OCI-LY3 (cell line): Measurements from ENCODE around the gene CYTH4.

Source experiments
- EZH2phosphoT487 ChIP-seq: fragments of 200-600 bp; shearing (Covaris generic); IDR thresholded peaks from 2 replicates; pipeline ENCODE4 v1.6.1; 2018; ENCODE audit warnings: antibody characterized with exemption, mixed run types, low read depth
- TF ChIP-seq, protein P1 (sequence below): fragments of 200-600, 300-600 bp; sonication (generic); IDR thresholded peaks from 2 replicates; pipeline ENCODE4 v1.5.1; 2014; ENCODE audit warnings: antibody characterized with exemption, low read length, low read depth

DNA sequence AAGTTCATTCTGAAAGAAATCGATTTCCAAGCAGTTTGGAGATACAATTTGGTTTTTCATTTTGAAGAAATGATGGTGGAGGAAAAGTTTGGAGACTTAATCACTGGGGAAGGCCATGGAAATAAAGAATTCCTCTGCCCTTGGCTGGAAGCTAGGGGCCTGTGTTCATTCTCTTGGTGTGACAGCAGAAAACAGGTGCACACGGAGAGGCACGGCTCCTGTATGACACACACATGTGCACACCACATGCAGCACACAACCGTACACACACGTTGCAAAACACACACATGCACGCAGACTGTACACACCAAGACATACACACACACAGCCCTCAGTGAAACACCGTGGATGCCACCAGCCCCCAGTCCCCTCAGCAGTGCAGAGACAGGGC is 64.2 kb downstream of the CYTH4 start:
- TF ChIP-seq, protein P1, sequence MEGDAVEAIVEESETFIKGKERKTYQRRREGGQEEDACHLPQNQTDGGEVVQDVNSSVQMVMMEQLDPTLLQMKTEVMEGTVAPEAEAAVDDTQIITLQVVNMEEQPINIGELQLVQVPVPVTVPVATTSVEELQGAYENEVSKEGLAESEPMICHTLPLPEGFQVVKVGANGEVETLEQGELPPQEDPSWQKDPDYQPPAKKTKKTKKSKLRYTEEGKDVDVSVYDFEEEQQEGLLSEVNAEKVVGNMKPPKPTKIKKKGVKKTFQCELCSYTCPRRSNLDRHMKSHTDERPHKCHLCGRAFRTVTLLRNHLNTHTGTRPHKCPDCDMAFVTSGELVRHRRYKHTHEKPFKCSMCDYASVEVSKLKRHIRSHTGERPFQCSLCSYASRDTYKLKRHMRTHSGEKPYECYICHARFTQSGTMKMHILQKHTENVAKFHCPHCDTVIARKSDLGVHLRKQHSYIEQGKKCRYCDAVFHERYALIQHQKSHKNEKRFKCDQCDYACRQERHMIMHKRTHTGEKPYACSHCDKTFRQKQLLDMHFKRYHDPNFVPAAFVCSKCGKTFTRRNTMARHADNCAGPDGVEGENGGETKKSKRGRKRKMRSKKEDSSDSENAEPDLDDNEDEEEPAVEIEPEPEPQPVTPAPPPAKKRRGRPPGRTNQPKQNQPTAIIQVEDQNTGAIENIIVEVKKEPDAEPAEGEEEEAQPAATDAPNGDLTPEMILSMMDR: no peak
- TF ChIP-seq EZH2phosphoT487: no peak
